Measurements from ENCODE around the gene TSPYL2. TPM values are rescaled to one million over a fixed set of nuclear protein-coding genes. Genes with fewer than 3 reads are reported as not detected.

Gene TSPYL2
- total RNA-seq, 2 donors from 2014 or later = 49.6 to 97.4 TPM

- ATAC-seq = no peak
- H3K36me3 Mint-ChIP-seq = peaks cover 5 to 11% of the 10 kb centered on the region in 2 donors
- DNase-seq (ENCODE audit: low spot score in 2 of 2) = no peak
- no peak overlapping the region for H3K27ac Mint-ChIP-seq
- H3K9me3 Mint-ChIP-seq = no peaks in the 10 kb centered on the region
These were observed 9.2 kb downstream of the TSPYL2 start for GRCh38 chrX:53091354-53091753.

- peak overlapping the region; percentile 65 to 85 for H3K27ac Mint-ChIP-seq
- ATAC-seq = peak; percentile 67 to 68
- H3K9me3 Mint-ChIP-seq = no peaks in the 10 kb centered on the region
- DNase-seq (ENCODE audit: low spot score in 2 of 2) = peak; percentile 70 to 76
- peaks cover 4 to 11% of the 10 kb centered on the region in 2 donors for H3K36me3 Mint-ChIP-seq
These were observed 11.0 kb downstream of the TSPYL2 start for GRCh38 chrX:53093177-53093655.

- Mint-ChIP-seq H3K27ac (peak within 1 kb of the TSS; percentile 85), H3K36me3 (peaks cover 0 to 6% of the 10 kb centered on the region in 2 donors), H3K9me3 (no peaks in the 10 kb centered on the region)
- peak; percentile 76 to 83 for DNase-seq (ENCODE audit: low spot score in 2 of 2)
- peak; percentile 84 to 86 for ATAC-seq
These were observed 11.8 kb downstream of the TSPYL2 start, which contains the start of gene KANTR for GRCh38 chrX:53093748-53094581. TSS of gene KANTR (plus strand) at chrX:53094142. CDS start at chrX:53124273, 30,131 bp downstream.

GRCh38 chrX:53094582-53094905 is 12.4 kb downstream of the TSPYL2 start:
- H3K36me3 Mint-ChIP-seq = peaks cover 0 to 6% of the 10 kb centered on the region in 2 donors
- DNase-seq (ENCODE audit: low spot score in 2 of 2) (no peak), ATAC-seq (no peak)
- no peaks in the 10 kb centered on the region for H3K9me3 Mint-ChIP-seq
- H3K27ac Mint-ChIP-seq = peak overlapping the region; percentile 85

- DNase-seq (ENCODE audit: low spot score in 2 of 2) (no peak), ATAC-seq (no peak)
- H3K27ac Mint-ChIP-seq = no peak overlapping the region
- H3K9me3 Mint-ChIP-seq = no peaks in the 10 kb centered on the region
- peaks cover 0 to 6% of the 10 kb centered on the region in 2 donors for H3K36me3 Mint-ChIP-seq
These were observed 13.6 kb downstream of the TSPYL2 start for GRCh38 chrX:53095796-53096195.

GRCh38 chrX:53114864-53115549 is 32.8 kb downstream of the TSPYL2 start:
- no peak overlapping the region for H3K27ac Mint-ChIP-seq
- H3K36me3 Mint-ChIP-seq = peaks cover 0 to 6% of the 10 kb centered on the region in 2 donors
- ATAC-seq (no peak), DNase-seq (ENCODE audit: low spot score in 2 of 2) (no peak)
- H3K9me3 Mint-ChIP-seq = no peaks in the 10 kb centered on the region

GRCh38 chrX:53115550-53115874 is 33.3 kb downstream of the TSPYL2 start:
- Mint-ChIP-seq H3K27ac (peak overlapping the region in 1 of 2 donors; percentile 73), H3K9me3 (no peaks in the 10 kb centered on the region), H3K36me3 (peaks cover 0 to 6% of the 10 kb centered on the region in 2 donors)
- no peak for DNase-seq (ENCODE audit: low spot score in 2 of 2)
- no peak for ATAC-seq

GRCh38 chrX:53116101-53116500 is 33.9 kb downstream of the TSPYL2 start:
- DNase-seq (ENCODE audit: low spot score in 2 of 2) (no peak), ATAC-seq (no peak)
- H3K36me3 Mint-ChIP-seq = peaks cover 0 to 6% of the 10 kb centered on the region in 2 donors
- H3K27ac Mint-ChIP-seq = peak overlapping the region in 1 of 2 donors; percentile 73
- H3K9me3 Mint-ChIP-seq = no peaks in the 10 kb centered on the region

GRCh38 chrX:53122013-53122412 is 39.8 kb downstream of the TSPYL2 start:
- DNase-seq (ENCODE audit: low spot score in 2 of 2) = no peak
- Mint-ChIP-seq H3K27ac (peak overlapping the region in 1 of 2 donors; percentile 44), H3K9me3 (no peaks in the 10 kb centered on the region), H3K36me3 (no peaks in the 10 kb centered on the region)
- no peak for ATAC-seq

GRCh38 chrX:53125506-53125905 is 43.3 kb downstream of the TSPYL2 start:
- ATAC-seq = no peak
- DNase-seq (ENCODE audit: low spot score in 2 of 2) = no peak
- Mint-ChIP-seq H3K9me3 (no peaks in the 10 kb centered on the region), H3K36me3 (no peaks in the 10 kb centered on the region), H3K27ac (peak overlapping the region in 1 of 2 donors; percentile 79)

- Mint-ChIP-seq H3K9me3 (no peaks in the 10 kb centered on the region), H3K36me3 (no peaks in the 10 kb centered on the region)
- DNase-seq (ENCODE audit: low spot score in 2 of 2) = no peak
These were observed 44.2 kb downstream of the TSPYL2 start for GRCh38 chrX:53126377-53126776.

GRCh38 chrX:53128097-53128749 is 46.1 kb downstream of the TSPYL2 start:
- Mint-ChIP-seq H3K27ac (no peak overlapping the region), H3K9me3 (no peaks in the 10 kb centered on the region), H3K36me3 (no peaks in the 10 kb centered on the region)
- DNase-seq (ENCODE audit: low spot score in 2 of 2) = no peak
- ATAC-seq = no peak

More at GRCh38 chrX:53126377-53126776, 44.2 kb downstream of the TSPYL2 start:
- H3K27ac Mint-ChIP-seq = no peak overlapping the region
- no peak for ATAC-seq

GRCh38 chrX:53133400-53133799 is 51.2 kb downstream of the TSPYL2 start:
- ATAC-seq (no peak), DNase-seq (ENCODE audit: low spot score in 2 of 2) (no peak)
- Mint-ChIP-seq H3K9me3 (no peaks in the 10 kb centered on the region), H3K36me3 (no peaks in the 10 kb centered on the region), H3K27ac (no peak overlapping the region)

- DNase-seq (ENCODE audit: low spot score in 2 of 2) (no peak), ATAC-seq (no peak)
- no peaks in the 10 kb centered on the region for H3K36me3 Mint-ChIP-seq
- no peaks in the 10 kb centered on the region for H3K9me3 Mint-ChIP-seq
- no peak overlapping the region for H3K27ac Mint-ChIP-seq
These were observed 53.4 kb downstream of the TSPYL2 start for GRCh38 chrX:53135581-53135980.

Data from activated naive CD4-positive, alpha-beta T cell treated with anti-CD3 and anti-CD28 coated beads, Interleukin-2, amount 50 U/mL, for 72 hours (primary cell).